ENCODE results near the gene NKAIN2.

Gene NKAIN2

GRCh38 chr6:124420116-124420840, 616.6 kb downstream of the NKAIN2 start:
- H3K4me1 ChIP-seq (ENCODE audit: control insufficient read depth, insufficient read depth, low read length) = no peaks in the 10 kb centered on the region
- H3K4me3 ChIP-seq (ENCODE audit: low read length) = no peak overlapping the region
- H3K9me3 ChIP-seq (ENCODE audit: control insufficient read depth, low read length) = no peaks in the 10 kb centered on the region
- H3K9ac ChIP-seq (ENCODE audit: low read length) = no peak overlapping the region
- no peak for DNase-seq (ENCODE audit: low read depth)
- no peaks in the 10 kb centered on the region for H3K36me3 ChIP-seq (ENCODE audit: control insufficient read depth, insufficient read depth, low read length, severe bottlenecking)
- no peaks in the 10 kb centered on the region for H3K27me3 ChIP-seq (replicated peaks; ENCODE audit: control insufficient read depth, insufficient read depth, low read length)

DNA sequence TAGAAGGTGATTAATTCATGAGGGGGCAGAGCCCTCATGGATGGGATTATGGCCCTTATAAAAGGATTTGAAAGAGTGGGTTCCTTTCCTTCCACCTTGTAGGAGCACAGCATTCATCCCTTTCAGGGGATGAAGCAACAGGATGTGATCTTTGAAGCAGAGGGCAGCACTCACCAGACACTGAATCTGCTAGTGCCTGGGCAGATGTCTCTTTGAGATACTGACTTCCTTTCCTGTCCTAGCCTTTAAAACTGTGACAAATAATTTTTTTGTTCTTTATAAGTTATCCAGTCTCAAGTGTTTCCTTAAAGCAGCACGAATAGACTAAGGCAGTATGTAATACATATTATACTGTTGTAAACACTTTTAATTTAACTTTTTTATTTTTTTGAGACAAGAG, 620.0 kb downstream of the NKAIN2 start:
- Histone ChIP-seq H3K9ac (ENCODE audit: low read length) (no peak overlapping the region), H3K4me1 (ENCODE audit: control insufficient read depth, insufficient read depth, low read length) (no peaks in the 10 kb centered on the region), H3K4me3 (ENCODE audit: low read length) (no peak overlapping the region), H3K27me3 (replicated peaks; ENCODE audit: control insufficient read depth, insufficient read depth, low read length) (no peaks in the 10 kb centered on the region), H3K9me3 (ENCODE audit: control insufficient read depth, low read length) (no peaks in the 10 kb centered on the region), H3K36me3 (ENCODE audit: control insufficient read depth, insufficient read depth, low read length, severe bottlenecking) (no peaks in the 10 kb centered on the region)
- no peak for DNase-seq (ENCODE audit: low read depth)

GRCh38 chr6:124430740-124431318, 627.2 kb downstream of the NKAIN2 start:
- Histone ChIP-seq H3K27me3 (replicated peaks; ENCODE audit: control insufficient read depth, insufficient read depth, low read length) (no peaks in the 10 kb centered on the region), H3K4me3 (ENCODE audit: low read length) (no peak overlapping the region), H3K36me3 (ENCODE audit: control insufficient read depth, insufficient read depth, low read length, severe bottlenecking) (no peaks in the 10 kb centered on the region), H3K9ac (ENCODE audit: low read length) (no peak overlapping the region), H3K4me1 (ENCODE audit: control insufficient read depth, insufficient read depth, low read length) (peaks cover 4% of the 10 kb centered on the region), H3K9me3 (ENCODE audit: control insufficient read depth, low read length) (no peaks in the 10 kb centered on the region)
- no peak for DNase-seq (ENCODE audit: low read depth)

GRCh38 chr6:124432620-124433019, 629.0 kb downstream of the NKAIN2 start:
- Histone ChIP-seq H3K4me3 (ENCODE audit: low read length) (no peak overlapping the region), H3K27me3 (replicated peaks; ENCODE audit: control insufficient read depth, insufficient read depth, low read length) (no peaks in the 10 kb centered on the region), H3K36me3 (ENCODE audit: control insufficient read depth, insufficient read depth, low read length, severe bottlenecking) (no peaks in the 10 kb centered on the region), H3K4me1 (ENCODE audit: control insufficient read depth, insufficient read depth, low read length) (peaks cover 4% of the 10 kb centered on the region), H3K9me3 (ENCODE audit: control insufficient read depth, low read length) (no peaks in the 10 kb centered on the region), H3K9ac (ENCODE audit: low read length) (no peak overlapping the region)
- DNase-seq (ENCODE audit: low read depth) = no peak

- Histone ChIP-seq H3K4me1 (ENCODE audit: control insufficient read depth, insufficient read depth, low read length) (peaks cover 4% of the 10 kb centered on the region), H3K36me3 (ENCODE audit: control insufficient read depth, insufficient read depth, low read length, severe bottlenecking) (no peaks in the 10 kb centered on the region), H3K27me3 (replicated peaks; ENCODE audit: control insufficient read depth, insufficient read depth, low read length) (no peaks in the 10 kb centered on the region), H3K9ac (ENCODE audit: low read length) (no peak overlapping the region), H3K9me3 (ENCODE audit: control insufficient read depth, low read length) (no peaks in the 10 kb centered on the region), H3K4me3 (ENCODE audit: low read length) (no peak overlapping the region)
- no peak for DNase-seq (ENCODE audit: low read depth)
Measured at GRCh38 chr6:124433387-124434160, 629.9 kb downstream of the NKAIN2 start.

DNA sequence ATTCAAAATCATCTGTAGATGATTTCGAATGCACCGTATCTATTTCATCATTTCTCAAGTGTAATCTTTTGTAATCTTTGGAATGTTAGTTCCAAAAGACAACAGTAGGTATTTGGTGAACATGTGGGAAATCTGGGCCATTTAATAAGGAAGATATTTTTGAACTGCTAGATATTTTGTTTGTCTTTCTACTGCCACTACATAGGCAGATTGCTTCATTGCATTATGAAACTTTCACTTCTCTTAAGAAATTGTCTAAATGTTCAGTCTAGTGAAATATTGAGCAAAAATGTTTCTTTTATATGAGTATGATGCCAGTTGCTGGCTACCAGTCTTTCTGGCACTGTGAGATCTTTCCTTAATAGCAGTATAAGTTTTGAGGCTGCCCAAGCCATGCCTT, 630.8 kb downstream of the NKAIN2 start:
- no peaks in the 10 kb centered on the region for H3K9me3 ChIP-seq (ENCODE audit: control insufficient read depth, low read length)
- H3K4me1 ChIP-seq (ENCODE audit: control insufficient read depth, insufficient read depth, low read length) = peaks cover 4% of the 10 kb centered on the region
- DNase-seq (ENCODE audit: low read depth) = peak; percentile 29
- H3K4me3 ChIP-seq (ENCODE audit: low read length) = no peak overlapping the region
- no peaks in the 10 kb centered on the region for H3K36me3 ChIP-seq (ENCODE audit: control insufficient read depth, insufficient read depth, low read length, severe bottlenecking)
- H3K9ac ChIP-seq (ENCODE audit: low read length) = no peak overlapping the region
- no peaks in the 10 kb centered on the region for H3K27me3 ChIP-seq (replicated peaks; ENCODE audit: control insufficient read depth, insufficient read depth, low read length)

GRCh38 chr6:124436803-124437202, 633.1 kb downstream of the NKAIN2 start:
- Histone ChIP-seq H3K27me3 (replicated peaks; ENCODE audit: control insufficient read depth, insufficient read depth, low read length) (no peaks in the 10 kb centered on the region), H3K4me1 (ENCODE audit: control insufficient read depth, insufficient read depth, low read length) (peaks cover 4% of the 10 kb centered on the region), H3K36me3 (ENCODE audit: control insufficient read depth, insufficient read depth, low read length, severe bottlenecking) (no peaks in the 10 kb centered on the region), H3K4me3 (ENCODE audit: low read length) (no peak overlapping the region), H3K9ac (ENCODE audit: low read length) (no peak overlapping the region), H3K9me3 (ENCODE audit: control insufficient read depth, low read length) (no peaks in the 10 kb centered on the region)
- DNase-seq (ENCODE audit: low read depth) = no peak

DNA sequence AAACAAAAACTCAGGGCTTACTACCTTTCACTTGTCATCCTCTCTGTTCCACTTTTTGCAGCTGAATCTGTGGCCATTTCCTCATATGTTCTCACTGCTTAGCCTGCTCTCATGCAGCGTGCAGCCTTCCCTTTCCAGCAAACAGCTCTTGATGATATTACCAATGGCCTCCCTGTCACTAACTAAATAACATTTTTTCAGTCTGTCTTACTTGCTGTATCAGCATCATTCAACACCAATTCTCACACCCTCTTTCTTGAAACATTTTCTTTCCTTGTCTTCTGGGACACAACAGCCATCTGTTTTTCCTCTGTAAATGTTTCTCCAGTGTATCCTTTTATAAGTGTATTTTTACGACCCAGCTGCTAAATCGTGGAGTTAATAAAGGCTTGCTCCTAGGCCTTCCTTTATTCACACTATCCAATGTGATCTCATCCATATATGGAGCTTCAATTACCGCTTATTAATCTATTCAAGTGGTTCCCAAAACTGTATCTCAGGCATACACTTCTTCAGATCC, 634.9 kb downstream of the NKAIN2 start:
- H3K4me1 ChIP-seq (ENCODE audit: control insufficient read depth, insufficient read depth, low read length) = peaks cover 4% of the 10 kb centered on the region
- no peak overlapping the region for H3K4me3 ChIP-seq (ENCODE audit: low read length)
- H3K9ac ChIP-seq (ENCODE audit: low read length) = no peak overlapping the region
- H3K27me3 ChIP-seq (replicated peaks; ENCODE audit: control insufficient read depth, insufficient read depth, low read length) = no peaks in the 10 kb centered on the region
- no peaks in the 10 kb centered on the region for H3K9me3 ChIP-seq (ENCODE audit: control insufficient read depth, low read length)
- no peak for DNase-seq (ENCODE audit: low read depth)
- no peaks in the 10 kb centered on the region for H3K36me3 ChIP-seq (ENCODE audit: control insufficient read depth, insufficient read depth, low read length, severe bottlenecking)

DNA sequence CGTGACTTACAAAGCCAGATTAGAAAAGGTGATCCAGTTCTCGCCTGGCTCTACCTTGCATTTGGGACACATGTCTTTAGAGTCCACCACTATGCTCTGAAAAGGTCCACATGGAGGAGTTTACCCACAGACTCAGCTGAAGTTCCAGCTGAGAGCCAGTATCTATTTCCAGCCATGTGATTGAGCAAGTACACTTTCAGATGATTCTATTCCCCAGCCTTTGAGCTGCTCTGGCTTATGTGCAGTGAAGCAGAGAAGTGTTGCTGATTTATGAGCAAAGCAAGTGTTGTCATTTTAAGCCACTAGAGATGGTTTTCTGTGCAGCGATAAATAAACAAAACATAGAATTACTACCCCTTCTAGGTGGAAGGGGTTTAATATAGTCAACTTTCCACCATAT, 637.8 kb downstream of the NKAIN2 start:
- H3K36me3 ChIP-seq (ENCODE audit: control insufficient read depth, insufficient read depth, low read length, severe bottlenecking) = no peaks in the 10 kb centered on the region
- no peaks in the 10 kb centered on the region for H3K27me3 ChIP-seq (replicated peaks; ENCODE audit: control insufficient read depth, insufficient read depth, low read length)
- no peak overlapping the region for H3K9ac ChIP-seq (ENCODE audit: low read length)
- no peak for DNase-seq (ENCODE audit: low read depth)
- no peaks in the 10 kb centered on the region for H3K9me3 ChIP-seq (ENCODE audit: control insufficient read depth, low read length)
- H3K4me3 ChIP-seq (ENCODE audit: low read length) = no peak overlapping the region
- no peaks in the 10 kb centered on the region for H3K4me1 ChIP-seq (ENCODE audit: control insufficient read depth, insufficient read depth, low read length)

GRCh38 chr6:124443541-124443940, 639.9 kb downstream of the NKAIN2 start:
- DNase-seq (ENCODE audit: low read depth) = no peak
- no peaks in the 10 kb centered on the region for H3K4me1 ChIP-seq (ENCODE audit: control insufficient read depth, insufficient read depth, low read length)
- no peak overlapping the region for H3K9ac ChIP-seq (ENCODE audit: low read length)
- H3K27me3 ChIP-seq (replicated peaks; ENCODE audit: control insufficient read depth, insufficient read depth, low read length) = no peaks in the 10 kb centered on the region
- H3K36me3 ChIP-seq (ENCODE audit: control insufficient read depth, insufficient read depth, low read length, severe bottlenecking) = no peaks in the 10 kb centered on the region
- H3K4me3 ChIP-seq (ENCODE audit: low read length) = no peak overlapping the region
- no peaks in the 10 kb centered on the region for H3K9me3 ChIP-seq (ENCODE audit: control insufficient read depth, low read length)

GRCh38 chr6:124445581-124445980, 641.9 kb downstream of the NKAIN2 start:
- H3K9ac ChIP-seq (ENCODE audit: low read length) = no peak overlapping the region
- H3K27me3 ChIP-seq (replicated peaks; ENCODE audit: control insufficient read depth, insufficient read depth, low read length) = no peaks in the 10 kb centered on the region
- no peaks in the 10 kb centered on the region for H3K4me1 ChIP-seq (ENCODE audit: control insufficient read depth, insufficient read depth, low read length)
- no peaks in the 10 kb centered on the region for H3K36me3 ChIP-seq (ENCODE audit: control insufficient read depth, insufficient read depth, low read length, severe bottlenecking)
- no peak overlapping the region for H3K4me3 ChIP-seq (ENCODE audit: low read length)
- no peaks in the 10 kb centered on the region for H3K9me3 ChIP-seq (ENCODE audit: control insufficient read depth, low read length)
- no peak for DNase-seq (ENCODE audit: low read depth)
